Measurements from ENCODE around the gene FER.
"Not testable (repeated sequence)": the region's sequence is repeated elsewhere in the genome, so short reads cannot be mapped to it uniquely, and the experiment has no call there.

FER gene

GRCh38 chr5:108989761-108990392 lies 242.2 kb downstream of the FER start:
- no peak for DNase-seq

GRCh38 chr5:108992396-108993085 lies 244.8 kb downstream of the FER start:
- DNase-seq, result not testable (repeated sequence)

- DNase-seq, result not testable (repeated sequence)
Measured at GRCh38 chr5:108993440-108993839, 245.7 kb downstream of the FER start.

GRCh38 chr5:108997720-108998119 lies 250.0 kb downstream of the FER start:
- DNase-seq, result no peak

GRCh38 chr5:108998216-108998615 lies 250.5 kb downstream of the FER start:
- no peak for DNase-seq

GRCh38 chr5:109003928-109004327 lies 256.2 kb downstream of the FER start:
- no peak for DNase-seq

- no peak for DNase-seq
Measured at GRCh38 chr5:109005297-109006009, 257.8 kb downstream of the FER start.

- no peak for DNase-seq
Measured at GRCh38 chr5:109006129-109006528, 258.4 kb downstream of the FER start.

- DNase-seq, result no peak
Measured at GRCh38 chr5:109016300-109016699, 268.6 kb downstream of the FER start.

GRCh38 chr5:109022056-109022455 lies 274.4 kb downstream of the FER start:
- no peak for DNase-seq

- not testable (repeated sequence) for DNase-seq
Measured at GRCh38 chr5:109025729-109026128, 278.0 kb downstream of the FER start.

GRCh38 chr5:109027983-109028607 lies 280.4 kb downstream of the FER start:
- no peak for DNase-seq

- DNase-seq, result no peak
Measured at GRCh38 chr5:109028608-109029299, 281.1 kb downstream of the FER start.

- no peak for DNase-seq
Measured at GRCh38 chr5:109029847-109030246, 282.1 kb downstream of the FER start.

GRCh38 chr5:109030360-109031143 lies 282.9 kb downstream of the FER start:
- no peak for DNase-seq

- no peak for DNase-seq
Measured at GRCh38 chr5:109034306-109034705, 286.6 kb downstream of the FER start.

- no peak for DNase-seq
Measured at GRCh38 chr5:109035436-109035835, 287.7 kb downstream of the FER start.

- no peak for DNase-seq
Measured at GRCh38 chr5:109038209-109038840, 290.6 kb downstream of the FER start.

- DNase-seq, result no peak
Measured at GRCh38 chr5:109041317-109041716, 293.6 kb downstream of the FER start.

- DNase-seq, result no peak
Measured at GRCh38 chr5:109045710-109046109, 298.0 kb downstream of the FER start.

GRCh38 chr5:109049565-109049964 lies 301.9 kb downstream of the FER start:
- DNase-seq, result no peak

- DNase-seq, result not testable (repeated sequence)
Measured at GRCh38 chr5:109050321-109050720, 302.6 kb downstream of the FER start.
